GM19467 (cell line): ENCODE data around the gene DPY30.

Experiments
- ATAC-seq: cut with Tn5 transposase; IDR thresholded peaks from one replicate; pipeline ENCODE4 v1.9.1; 2021; ENCODE audit warnings: mild to moderate bottlenecking, moderate library complexity; ENCODE audit not compliant: unreplicated experiment

The DPY30 gene

DNA sequence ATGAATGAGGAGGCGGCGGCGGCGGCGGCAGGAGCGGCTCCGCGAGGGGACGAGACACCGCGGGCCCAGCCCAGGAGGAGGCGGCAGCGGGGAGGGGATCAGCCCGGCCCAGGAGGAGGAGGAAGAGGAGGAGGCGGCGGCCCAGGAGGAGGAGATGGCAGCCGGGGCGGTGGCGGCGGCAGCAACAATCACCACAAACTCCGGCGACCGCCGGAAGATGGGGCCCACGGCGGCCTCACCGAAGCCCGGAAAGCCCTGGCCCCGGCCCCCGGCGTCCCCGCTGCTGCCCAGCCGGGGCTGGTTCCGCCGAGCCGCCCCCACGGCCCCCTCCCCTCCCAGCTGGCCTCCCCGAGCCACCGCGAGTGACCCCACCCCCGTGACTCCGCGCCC is 29.3 kb downstream of the DPY30 start:
- ATAC-seq, result peak; percentile 39

GRCh38 chr2:32009516-32010256 is 29.9 kb downstream of the DPY30 start:
- ATAC-seq, result peak; percentile 25

GRCh38 chr2:32008805-32009515 is 30.6 kb downstream of the DPY30 start:
- ATAC-seq, result no peak

GRCh38 chr2:32007121-32007391 is 32.5 kb downstream of the DPY30 start:
- no peak for ATAC-seq

DNA sequence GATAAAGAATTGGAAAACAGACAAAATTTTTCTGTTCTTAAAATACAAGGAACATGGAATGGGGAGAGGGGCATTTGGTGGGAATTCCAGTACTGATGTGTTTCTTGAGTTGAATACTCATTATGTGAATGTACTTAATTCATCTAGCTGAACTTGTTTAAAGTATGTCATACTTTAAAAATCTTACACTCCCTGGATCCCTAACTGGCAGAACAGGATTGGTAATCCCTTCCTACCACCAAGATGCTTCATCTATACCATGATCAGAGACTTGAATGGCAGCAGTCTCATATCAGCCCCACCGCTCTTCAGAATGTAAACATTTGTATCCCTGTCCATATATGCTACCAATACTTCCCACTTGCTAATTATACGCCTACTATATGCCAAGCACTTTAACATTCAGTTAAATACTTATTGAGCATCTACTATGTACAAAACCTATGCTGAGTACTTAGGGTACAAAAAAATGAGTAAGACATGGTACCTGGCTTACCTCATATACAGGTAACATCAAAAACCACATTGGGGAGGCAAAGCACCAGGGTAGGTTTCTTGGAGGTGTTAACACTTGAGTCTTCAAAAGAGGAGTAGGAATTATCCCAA is 34.1 kb downstream of the DPY30 start:
- no peak for ATAC-seq

DNA sequence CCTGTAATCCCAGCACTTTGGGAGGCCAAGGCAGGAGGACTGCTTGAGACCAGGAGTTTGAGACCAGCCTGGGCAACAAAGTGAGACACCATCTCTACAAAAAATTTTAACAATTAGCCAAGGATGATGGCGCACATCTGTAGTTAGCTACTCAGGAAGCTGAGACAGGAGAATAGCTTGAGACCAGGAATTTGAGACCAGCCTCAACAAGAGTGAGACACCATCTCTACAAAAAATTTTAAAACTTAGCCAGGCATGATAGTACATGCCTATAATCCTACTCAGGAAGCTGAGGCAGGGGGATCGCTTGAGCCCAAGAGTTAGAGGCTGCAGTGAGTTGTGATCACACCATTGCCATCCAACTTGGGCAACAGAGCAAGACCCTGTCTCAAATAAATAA is 35.8 kb downstream of the DPY30 start:
- no peak for ATAC-seq

GRCh38 chr2:32002406-32002805 is 37.2 kb downstream of the DPY30 start:
- no peak for ATAC-seq

- no peak for ATAC-seq
Measured at GRCh38 chr2:31999438-31999837, 40.2 kb downstream of the DPY30 start.

DNA sequence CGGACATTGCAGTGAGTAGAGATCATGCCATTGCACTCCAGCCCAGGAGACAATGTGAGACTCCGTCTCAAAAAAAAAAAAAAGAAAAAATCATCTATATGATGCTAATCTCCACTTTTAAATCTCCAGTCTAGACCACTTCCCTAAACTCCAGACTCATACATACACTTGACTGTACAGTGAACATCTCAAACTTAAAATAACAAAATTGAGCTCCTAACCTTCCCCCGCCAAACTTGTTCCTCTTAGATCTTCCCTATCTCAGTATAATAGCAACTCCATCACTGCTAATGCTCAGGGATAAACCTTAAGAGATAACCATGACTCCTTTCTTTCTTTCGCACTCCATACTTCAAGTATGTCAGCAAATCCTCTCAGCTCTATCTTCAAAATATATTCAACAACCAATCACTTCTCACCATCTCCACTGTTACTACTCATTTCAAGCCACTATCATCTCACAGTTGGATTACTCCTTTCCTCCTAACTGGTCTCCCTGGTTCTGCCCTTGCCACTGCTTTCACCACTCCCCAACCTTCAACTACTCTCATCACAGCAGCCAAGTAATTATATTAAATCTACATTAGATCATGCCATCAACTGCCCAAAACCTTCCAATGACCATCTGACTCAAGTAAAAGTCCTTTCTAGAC is 40.7 kb downstream of the DPY30 start:
- no peak for ATAC-seq

- no peak for ATAC-seq
Measured at GRCh38 chr2:31997653-31998052, 42.0 kb downstream of the DPY30 start.

DNA sequence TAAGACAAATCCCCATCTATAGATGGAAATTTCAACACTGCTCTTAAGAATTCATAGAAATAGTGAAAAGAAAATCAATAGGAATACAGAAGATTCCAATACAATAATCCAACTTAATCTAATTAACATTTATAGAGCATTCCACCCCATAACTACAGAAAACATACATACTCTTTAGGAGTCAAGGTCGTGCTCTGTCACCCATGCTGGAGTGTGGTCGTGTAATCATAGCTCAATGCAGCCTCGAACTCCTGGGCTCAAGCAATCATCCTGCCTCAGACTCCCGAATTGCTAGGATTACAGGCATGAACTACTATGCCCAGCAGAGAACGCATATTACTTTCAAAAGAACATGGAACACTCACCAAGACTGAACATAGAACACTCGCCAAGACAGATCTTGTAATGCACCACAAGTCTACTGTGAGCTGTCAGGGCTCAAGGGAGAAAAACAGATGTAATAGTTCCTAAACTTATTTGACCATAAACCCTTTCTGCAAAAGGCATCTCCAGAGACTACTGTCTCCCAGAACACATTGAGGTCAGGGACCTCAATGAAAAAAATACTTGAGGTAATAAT is 42.9 kb downstream of the DPY30 start:
- no peak for ATAC-seq

GRCh38 chr2:31992934-31993333 is 46.7 kb downstream of the DPY30 start:
- no peak for ATAC-seq

GRCh38 chr2:31992025-31992579 is 47.5 kb downstream of the DPY30 start:
- ATAC-seq, result no peak

DNA sequence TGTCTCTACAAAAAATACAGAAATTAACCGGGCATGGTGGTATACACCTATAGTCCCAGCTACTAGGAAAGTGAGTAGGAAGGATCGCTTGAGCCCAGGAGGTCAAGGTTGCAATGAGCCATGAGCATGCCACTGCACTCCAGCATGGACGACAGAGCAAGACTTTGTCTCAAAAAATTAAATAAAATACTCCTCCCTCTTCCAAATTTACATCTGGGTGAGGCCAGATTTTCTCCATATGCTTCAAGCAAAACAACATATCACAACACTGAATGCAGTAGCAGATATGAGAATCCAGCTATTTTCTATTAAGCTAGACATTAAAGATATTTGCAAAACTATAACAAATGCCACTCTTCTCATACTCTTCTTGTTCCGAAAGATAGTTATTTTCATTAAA is 49.7 kb downstream of the DPY30 start:
- no peak for ATAC-seq

DNA sequence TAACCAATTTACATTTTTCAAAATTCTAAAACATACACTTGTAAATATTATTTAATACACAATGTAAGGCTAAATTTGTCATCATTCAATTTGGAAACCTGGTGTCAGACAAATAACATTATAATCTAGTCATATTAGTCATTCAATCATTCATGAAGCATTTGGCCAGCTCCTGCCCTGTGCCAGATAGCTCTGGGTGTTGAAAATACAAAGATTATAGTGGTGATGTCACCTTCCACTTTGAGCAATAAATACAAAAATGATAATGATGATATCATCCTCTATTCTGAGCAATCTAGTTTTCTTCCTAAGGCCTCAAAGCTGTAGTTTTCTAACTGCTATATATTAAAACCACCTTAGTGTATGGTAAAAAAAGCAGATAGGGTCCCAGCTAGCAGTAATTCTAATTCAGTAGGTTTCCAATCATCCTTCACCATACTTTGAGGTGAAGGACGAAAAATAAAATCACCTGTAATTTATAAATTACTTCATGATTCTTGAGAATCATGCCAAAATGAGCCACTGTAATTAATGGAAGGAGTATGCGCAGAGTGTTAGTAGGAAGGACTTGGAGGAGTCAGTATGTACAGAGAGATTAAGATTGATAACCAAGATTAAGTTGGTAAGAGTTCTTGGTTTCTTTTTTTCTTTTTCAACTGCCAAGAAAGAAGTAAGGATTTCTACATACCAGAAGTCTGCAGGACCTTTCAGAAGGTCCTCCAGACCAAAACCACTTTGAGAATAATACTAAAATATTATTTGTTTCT is 52.0 kb downstream of the DPY30 start:
- no peak for ATAC-seq

- no peak for ATAC-seq
Measured at GRCh38 chr2:31986906-31987305, 52.7 kb downstream of the DPY30 start.

- no peak for ATAC-seq
Measured at GRCh38 chr2:31983762-31984467, 55.7 kb downstream of the DPY30 start.

- ATAC-seq, result peak; percentile 96
Measured at GRCh38 chr2:31980674-31981356, 58.8 kb downstream of the DPY30 start.

GRCh38 chr2:31979956-31980355 is 59.6 kb downstream of the DPY30 start:
- ATAC-seq, result no peak
